ENCODE measurements around the gene PDE11A.

DNA sequence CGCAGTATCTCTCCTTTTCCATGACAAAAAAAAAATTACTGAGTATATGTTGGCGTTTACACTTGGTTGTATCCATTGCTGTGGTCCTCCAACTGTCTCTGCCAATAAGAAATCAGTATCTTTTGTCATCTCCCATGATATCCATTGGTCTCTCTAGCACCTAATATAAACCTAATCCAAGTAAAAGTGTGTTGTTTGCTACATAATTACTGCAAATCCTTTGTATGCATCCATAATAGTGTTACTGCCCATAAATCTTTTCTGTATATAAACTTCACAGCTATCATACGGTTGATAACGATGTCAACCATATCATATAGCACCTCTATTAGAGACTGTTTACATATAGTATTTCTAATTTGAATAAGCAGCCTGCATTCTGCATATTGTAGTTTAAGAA, 453.1 kb downstream of the PDE11A start:
- no peak for TF ChIP-seq EZH2phosphoT487 (conservative IDR thresholded peaks at IDR 0.05; ENCODE audit: low read length)
- TF ChIP-seq, protein P1, sequence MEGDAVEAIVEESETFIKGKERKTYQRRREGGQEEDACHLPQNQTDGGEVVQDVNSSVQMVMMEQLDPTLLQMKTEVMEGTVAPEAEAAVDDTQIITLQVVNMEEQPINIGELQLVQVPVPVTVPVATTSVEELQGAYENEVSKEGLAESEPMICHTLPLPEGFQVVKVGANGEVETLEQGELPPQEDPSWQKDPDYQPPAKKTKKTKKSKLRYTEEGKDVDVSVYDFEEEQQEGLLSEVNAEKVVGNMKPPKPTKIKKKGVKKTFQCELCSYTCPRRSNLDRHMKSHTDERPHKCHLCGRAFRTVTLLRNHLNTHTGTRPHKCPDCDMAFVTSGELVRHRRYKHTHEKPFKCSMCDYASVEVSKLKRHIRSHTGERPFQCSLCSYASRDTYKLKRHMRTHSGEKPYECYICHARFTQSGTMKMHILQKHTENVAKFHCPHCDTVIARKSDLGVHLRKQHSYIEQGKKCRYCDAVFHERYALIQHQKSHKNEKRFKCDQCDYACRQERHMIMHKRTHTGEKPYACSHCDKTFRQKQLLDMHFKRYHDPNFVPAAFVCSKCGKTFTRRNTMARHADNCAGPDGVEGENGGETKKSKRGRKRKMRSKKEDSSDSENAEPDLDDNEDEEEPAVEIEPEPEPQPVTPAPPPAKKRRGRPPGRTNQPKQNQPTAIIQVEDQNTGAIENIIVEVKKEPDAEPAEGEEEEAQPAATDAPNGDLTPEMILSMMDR (IDR thresholded peaks at IDR 0.05; ENCODE audit: insufficient read depth, low read length, poor library complexity, severe bottlenecking): no peak

Measured in SU-DHL-6 (cell line).